Measurements from ENCODE around the gene RANBP3. TPM values are rescaled to one million over a fixed set of nuclear protein-coding genes. Genes with fewer than 3 reads are reported as not detected.

The RANBP3 gene
- total RNA-seq, 1 donor from 2014 or later, result 70.8 TPM

DNA sequence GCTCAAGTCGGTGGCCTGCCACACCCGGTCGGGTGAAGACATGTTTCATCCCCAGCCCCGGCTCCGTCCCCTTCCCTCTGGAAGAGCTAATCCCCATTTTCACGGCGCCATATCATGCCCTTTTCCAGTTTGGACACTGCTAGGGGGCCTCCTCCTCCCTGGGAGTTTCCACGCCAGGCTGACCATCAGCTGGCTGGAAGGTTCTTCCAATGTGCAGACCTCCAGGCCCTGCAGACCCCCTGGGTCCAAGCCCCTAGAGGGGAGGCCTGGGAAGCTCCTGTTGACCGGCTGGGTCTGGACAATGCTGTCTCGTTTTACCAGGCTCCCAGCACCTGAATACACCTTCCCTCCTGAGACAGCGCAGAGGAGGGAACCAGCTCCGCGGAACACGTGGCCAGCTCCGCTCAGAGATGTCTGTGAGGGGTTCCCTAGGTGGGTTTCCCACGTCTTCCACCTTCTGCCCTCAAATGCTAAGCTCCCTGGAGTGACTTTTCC is 44.7 kb upstream of the RANBP3 start:
- peaks cover 25% of the 10 kb centered on the region for H3K36me3 ChIP-seq
- DNase-seq (no peak), ATAC-seq (peak; percentile 8 to 30)
- no peaks in the 10 kb centered on the region for H3K9me3 ChIP-seq
- peak overlapping the region; percentile 32 for H3K27ac ChIP-seq
- peaks cover 13% of the 10 kb centered on the region for H3K4me1 ChIP-seq
- no peak overlapping the region for H3K4me3 ChIP-seq
- no peaks in the 10 kb centered on the region for H3K27me3 ChIP-seq (ENCODE audit: low read depth)
- intact Hi-C loops (cut with DNase I), result no loop called here
- peak; percentile 10 for TF ChIP-seq CTCF (IDR thresholded peaks at IDR 0.05)

DNA sequence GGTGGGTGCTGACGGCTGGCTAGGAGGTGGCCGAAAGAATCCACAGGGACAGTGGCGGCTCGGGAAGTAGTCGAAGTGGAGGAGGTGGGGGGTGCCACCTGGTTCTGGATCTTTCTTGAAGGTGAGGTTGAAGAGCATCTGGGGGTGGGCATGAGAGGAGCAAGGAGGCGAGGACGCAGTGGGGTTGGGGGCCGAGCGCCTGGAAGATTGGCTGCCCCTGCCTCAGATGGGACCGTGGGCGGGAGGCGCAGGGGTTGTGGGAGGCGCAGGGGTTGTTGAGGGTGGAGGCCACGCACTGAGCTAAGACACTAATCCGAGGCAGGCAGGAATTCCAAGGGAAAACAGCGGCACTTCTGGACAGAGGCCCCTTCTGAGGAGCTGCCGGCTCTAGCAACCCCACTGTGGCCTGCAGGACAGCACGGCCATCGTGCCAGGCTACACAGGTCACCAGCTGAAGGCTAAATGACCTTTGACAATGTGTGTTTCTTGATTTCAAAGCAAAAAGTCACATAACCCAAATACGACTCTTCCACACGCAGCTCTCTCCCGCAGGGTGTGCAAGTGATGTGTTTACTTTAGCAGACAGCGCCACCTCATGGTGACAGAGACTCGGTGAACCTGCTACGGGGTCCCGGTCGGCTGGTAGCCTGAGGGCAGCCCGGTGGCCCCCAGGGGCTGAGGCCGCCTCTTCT is 44.1 kb upstream of the RANBP3 start:
- DNase-seq (peak; percentile 75), ATAC-seq (peak; percentile 84 to 85)
- peaks cover 13% of the 10 kb centered on the region for H3K4me1 ChIP-seq
- H3K36me3 ChIP-seq, result peaks cover 20% of the 10 kb centered on the region
- H3K9me3 ChIP-seq, result no peaks in the 10 kb centered on the region
- peak overlapping the region; percentile 32 for H3K27ac ChIP-seq
- no peaks in the 10 kb centered on the region for H3K27me3 ChIP-seq (ENCODE audit: low read depth)
- no peak overlapping the region for H3K4me3 ChIP-seq
- intact Hi-C loops (cut with DNase I), result no loop called here
- TF ChIP-seq CTCF (IDR thresholded peaks at IDR 0.05), result peak; percentile 80

DNA sequence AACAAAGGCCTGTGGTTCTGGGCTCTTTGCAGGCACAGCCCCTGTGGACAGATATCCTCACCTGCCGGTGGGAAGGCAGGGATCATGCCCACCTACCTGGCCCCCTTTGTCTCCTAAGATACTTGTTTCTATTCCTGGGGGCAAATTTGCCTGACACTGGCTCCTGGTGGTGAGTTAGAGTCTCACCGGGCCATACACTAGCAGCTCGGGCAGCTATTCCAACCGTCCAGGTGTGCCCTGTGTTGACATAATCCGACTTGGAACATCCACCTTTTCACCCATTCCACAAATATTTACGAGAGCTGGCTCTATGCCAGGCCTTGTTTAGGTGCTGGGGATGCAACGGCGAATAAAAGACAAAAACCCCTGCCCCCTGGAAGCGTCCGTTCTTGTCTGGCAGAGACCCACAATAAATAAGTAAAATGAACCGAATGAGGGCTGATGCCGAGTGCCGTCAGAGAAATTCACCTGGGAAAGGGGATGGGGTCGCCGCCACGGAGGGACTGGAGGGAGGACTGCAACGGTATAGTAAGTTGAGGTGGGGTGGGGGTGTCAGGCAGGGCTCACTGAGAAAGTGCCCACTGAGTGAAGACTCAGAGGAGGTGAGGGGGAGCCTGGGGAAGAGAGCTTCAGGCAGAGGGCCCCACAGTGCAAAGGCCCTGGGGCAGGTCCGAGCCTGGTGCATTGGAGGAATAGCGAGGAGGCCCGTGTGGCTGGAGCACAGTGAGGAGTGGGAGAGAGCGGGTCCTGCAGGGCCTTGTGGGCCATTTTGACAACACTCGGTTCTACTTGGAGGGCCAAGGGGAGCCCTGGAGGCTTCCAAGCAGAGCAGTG is 43.2 kb upstream of the RANBP3 start:
- no peak for TF ChIP-seq CTCF (IDR thresholded peaks at IDR 0.05)
- Histone ChIP-seq H3K27me3 (ENCODE audit: low read depth) (no peaks in the 10 kb centered on the region), H3K4me3 (no peak overlapping the region), H3K9me3 (no peaks in the 10 kb centered on the region), H3K27ac (no peak overlapping the region), H3K4me1 (peaks cover 13% of the 10 kb centered on the region), H3K36me3 (peaks cover 12% of the 10 kb centered on the region)
- ATAC-seq (no peak), DNase-seq (peak; percentile 32)
- intact Hi-C loops (cut with DNase I), result no loop called here

GRCh38 chr19:6020166-6020882 is 42.4 kb upstream of the RANBP3 start:
- H3K27ac ChIP-seq, result no peak overlapping the region
- H3K27me3 ChIP-seq (ENCODE audit: low read depth), result no peaks in the 10 kb centered on the region
- ATAC-seq (no peak), DNase-seq (peak; percentile 45)
- no peaks in the 10 kb centered on the region for H3K9me3 ChIP-seq
- TF ChIP-seq CTCF (IDR thresholded peaks at IDR 0.05), result no peak
- H3K4me1 ChIP-seq, result peaks cover 13% of the 10 kb centered on the region
- H3K4me3 ChIP-seq, result no peak overlapping the region
- H3K36me3 ChIP-seq, result peaks cover 5% of the 10 kb centered on the region
- intact Hi-C loops (cut with DNase I), result no loop called here

DNA sequence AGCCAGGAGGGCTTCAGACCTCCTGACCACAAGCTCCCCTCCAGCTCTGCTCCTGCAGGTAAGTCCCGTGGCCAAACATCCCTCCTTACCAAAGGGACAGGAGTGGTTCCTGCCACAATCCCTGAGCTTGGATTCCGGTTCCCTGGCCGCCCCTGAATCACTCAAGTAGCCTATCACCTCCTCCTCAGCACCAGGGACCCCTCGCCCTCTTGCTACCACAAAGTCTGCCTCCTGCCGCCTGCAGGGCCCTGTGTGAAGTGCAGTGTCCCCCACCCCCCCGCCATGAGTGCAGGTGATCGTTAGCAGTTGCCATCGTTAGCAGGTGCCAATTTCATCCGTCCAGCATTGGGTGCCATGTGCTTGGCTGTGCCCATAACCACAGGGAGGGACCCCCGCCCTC is 40.8 kb upstream of the RANBP3 start:
- peaks cover 4% of the 10 kb centered on the region for H3K36me3 ChIP-seq
- peak; percentile 37 for DNase-seq
- no peak for ATAC-seq
- H3K4me1 ChIP-seq, result peaks cover 13% of the 10 kb centered on the region
- no peak overlapping the region for H3K27ac ChIP-seq
- no peak for TF ChIP-seq CTCF (IDR thresholded peaks at IDR 0.05)
- intact Hi-C loops (cut with DNase I), result no loop called here
- H3K27me3 ChIP-seq (ENCODE audit: low read depth), result no peaks in the 10 kb centered on the region
- no peaks in the 10 kb centered on the region for H3K9me3 ChIP-seq
- H3K4me3 ChIP-seq, result no peak overlapping the region

Measured in lower lobe of right lung (tissue), 2 donors.